MG63 (cell line): ENCODE results near the gene SLC35A3. TPM values are rescaled to one million over a fixed set of nuclear protein-coding genes. Genes with fewer than 3 reads are reported as not detected.
"Not testable (repeated sequence)": the region's sequence is repeated elsewhere in the genome, so short reads cannot be mapped to it uniquely, and the experiment has no call there.

ENCODE experiments used
- DNase-seq: peaks from one replicate; pipeline ENCODE4 v3.0.0-alpha.2; 2020
- H3K27me3 ChIP-seq: fragments of 250-450 bp; sonication (Bioruptor Pico); 2 replicates; pipeline ENCODE4 v1.5.1; 2020; ENCODE audit warnings: mild to moderate bottlenecking, moderate library complexity
- H3K36me3 ChIP-seq: fragments of 250-450 bp; sonication (Bioruptor Pico); 2 replicates; pipeline ENCODE4 v1.5.1; 2020; ENCODE audit warnings: mild to moderate bottlenecking, moderate library complexity
- H3K4me3 ChIP-seq: fragments of 250-450 bp; sonication (Bioruptor Pico); 2 replicates; pipeline ENCODE4 v1.5.1; 2020; ENCODE audit warnings: mild to moderate bottlenecking, moderate library complexity
- H3K9me3 ChIP-seq: fragments of 250-450 bp; sonication (Bioruptor Pico); 2 replicates; pipeline ENCODE4 v1.5.1; 2020; ENCODE audit warnings: mild to moderate bottlenecking, moderate library complexity
- total RNA-seq: library from RNA; depleted of rRNA; stranded (reverse); fragments of >200 nt; shearing (Covaris generic); gene quantifications from 2 replicates; pipeline ENCODE4 v1.2.3, GENCODE V29; 2014; ENCODE audit warnings: low replicate concordance

Gene SLC35A3
- total RNA-seq, 1 experiment from 2014 or later, result 11.1 TPM

GRCh38 chr1:99965646-99966375, 4.0 kb upstream of the SLC35A3 start:
- H3K9me3 ChIP-seq, result no peaks in the 10 kb centered on the region
- H3K36me3 ChIP-seq, result no peaks in the 10 kb centered on the region; the same call in 1 of the 2 replicates
- no peaks in the 10 kb centered on the region for H3K27me3 ChIP-seq
- no peak for DNase-seq
- H3K4me3 ChIP-seq, result no peak overlapping the region

GRCh38 chr1:99968214-99968613, 1.6 kb upstream of the SLC35A3 start:
- no peaks in the 10 kb centered on the region for H3K9me3 ChIP-seq
- no peak for DNase-seq
- H3K36me3 ChIP-seq, result no peaks in the 10 kb centered on the region; the same call in 1 of the 2 replicates
- H3K27me3 ChIP-seq, result no peaks in the 10 kb centered on the region
- no peak overlapping the region for H3K4me3 ChIP-seq

- no peaks in the 10 kb centered on the region for H3K27me3 ChIP-seq
- H3K9me3 ChIP-seq, result no peaks in the 10 kb centered on the region
- H3K4me3 ChIP-seq, result peak overlapping the region; percentile 93
- no peak for DNase-seq
- H3K36me3 ChIP-seq, result no peaks in the 10 kb centered on the region; the same call in none of the 2 replicates
These were observed 502 bp upstream of the SLC35A3 start for GRCh38 chr1:99969260-99969728.

GRCh38 chr1:99970713-99971255, 988 bp downstream of the SLC35A3 start:
- H3K4me3 ChIP-seq, result peak overlapping the region; percentile 93
- no peaks in the 10 kb centered on the region for H3K27me3 ChIP-seq
- no peaks in the 10 kb centered on the region for H3K9me3 ChIP-seq
- H3K36me3 ChIP-seq, result peaks cover 2% of the 10 kb centered on the region
- no peak for DNase-seq

- not testable (repeated sequence) for H3K4me3 ChIP-seq, H3K9me3 ChIP-seq, H3K36me3 ChIP-seq, DNase-seq, H3K27me3 ChIP-seq
These were observed 2.3 kb downstream of the SLC35A3 start for GRCh38 chr1:99972066-99972465.

- Histone ChIP-seq H3K9me3 (no peaks in the 10 kb centered on the region), H3K27me3 (no peaks in the 10 kb centered on the region), H3K4me3 (no peak overlapping the region), H3K36me3 (peaks cover 2% of the 10 kb centered on the region)
- no peak for DNase-seq
These were observed 5.7 kb downstream of the SLC35A3 start for GRCh38 chr1:99975529-99975928.

GRCh38 chr1:99977326-99977725, 7.5 kb downstream of the SLC35A3 start:
- H3K27me3 ChIP-seq, H3K4me3 ChIP-seq, H3K36me3 ChIP-seq, DNase-seq, H3K9me3 ChIP-seq: not testable (repeated sequence)

GRCh38 chr1:99978218-99978617, 8.4 kb downstream of the SLC35A3 start:
- no peak overlapping the region for H3K4me3 ChIP-seq
- DNase-seq, result no peak
- no peaks in the 10 kb centered on the region for H3K9me3 ChIP-seq
- H3K27me3 ChIP-seq, result no peaks in the 10 kb centered on the region
- H3K36me3 ChIP-seq, result peaks cover 7% of the 10 kb centered on the region

- Histone ChIP-seq H3K4me3 (no peak overlapping the region), H3K27me3 (no peaks in the 10 kb centered on the region), H3K9me3 (no peaks in the 10 kb centered on the region), H3K36me3 (peaks cover 7% of the 10 kb centered on the region)
- DNase-seq, result no peak
These were observed 9.3 kb downstream of the SLC35A3 start for GRCh38 chr1:99979091-99979490.

GRCh38 chr1:99980928-99981327, 11.1 kb downstream of the SLC35A3 start:
- H3K27me3 ChIP-seq, result no peaks in the 10 kb centered on the region
- H3K9me3 ChIP-seq, result no peaks in the 10 kb centered on the region
- no peak overlapping the region for H3K4me3 ChIP-seq
- peaks cover 5% of the 10 kb centered on the region for H3K36me3 ChIP-seq
- no peak for DNase-seq

GRCh38 chr1:99986656-99987225, 16.9 kb downstream of the SLC35A3 start:
- Histone ChIP-seq H3K9me3 (peaks cover 2% of the 10 kb centered on the region), H3K27me3 (no peaks in the 10 kb centered on the region), H3K4me3 (no peak overlapping the region), H3K36me3 (peaks cover 7% of the 10 kb centered on the region)
- DNase-seq, result no peak

- H3K36me3 ChIP-seq, result peaks cover 6% of the 10 kb centered on the region
- H3K4me3 ChIP-seq, result no peak overlapping the region
- DNase-seq, result no peak
- no peaks in the 10 kb centered on the region for H3K27me3 ChIP-seq
- H3K9me3 ChIP-seq, result peaks cover 9% of the 10 kb centered on the region
These were observed 18.5 kb downstream of the SLC35A3 start for GRCh38 chr1:99988210-99988765.

GRCh38 chr1:99992044-99992722, 22.4 kb downstream of the SLC35A3 start:
- DNase-seq, result no peak
- H3K27me3 ChIP-seq, result no peaks in the 10 kb centered on the region
- peaks cover 10% of the 10 kb centered on the region for H3K36me3 ChIP-seq
- peaks cover 9% of the 10 kb centered on the region for H3K9me3 ChIP-seq
- no peak overlapping the region for H3K4me3 ChIP-seq

GRCh38 chr1:99992760-99993467, 23.1 kb downstream of the SLC35A3 start:
- Histone ChIP-seq H3K36me3 (peaks cover 10% of the 10 kb centered on the region), H3K27me3 (no peaks in the 10 kb centered on the region)
- DNase-seq, result no peak

GRCh38 chr1:99993468-99993845, 23.7 kb downstream of the SLC35A3 start:
- H3K27me3 ChIP-seq, result no peaks in the 10 kb centered on the region
- no peak overlapping the region for H3K4me3 ChIP-seq
- DNase-seq, result no peak
- H3K9me3 ChIP-seq, result peaks cover 9% of the 10 kb centered on the region
- H3K36me3 ChIP-seq, result peaks cover 10% of the 10 kb centered on the region

More at GRCh38 chr1:99992760-99993467, 23.1 kb downstream of the SLC35A3 start:
- peaks cover 9% of the 10 kb centered on the region for H3K9me3 ChIP-seq
- H3K4me3 ChIP-seq, result no peak overlapping the region

GRCh38 chr1:99994496-99994895, 24.7 kb downstream of the SLC35A3 start:
- no peak for DNase-seq
- Histone ChIP-seq H3K36me3 (peaks cover 10% of the 10 kb centered on the region), H3K4me3 (no peak overlapping the region), H3K27me3 (no peaks in the 10 kb centered on the region), H3K9me3 (peaks cover 9% of the 10 kb centered on the region)
